Nephron progenitor cell (in vitro differentiated cells): ENCODE data around the gene CNOT10.

ENCODE experiments used
- DNase-seq: peaks from one replicate; pipeline ENCODE4 v3.0.0; 2021
- H3K27ac Mint-ChIP-seq: 2 replicates; pipeline ENCODE4 v1.8.0; 2021; ENCODE audit warnings: mild to moderate bottlenecking, moderate library complexity, mixed read lengths
- H3K27me3 Mint-ChIP-seq: 2 replicates; pipeline ENCODE4 v1.8.0; 2021; ENCODE audit warnings: mild to moderate bottlenecking, low read depth, mixed read lengths; ENCODE audit not compliant: poor library complexity
- H3K36me3 Mint-ChIP-seq: 2 replicates; pipeline ENCODE4 v1.8.0; 2021; ENCODE audit warnings: low read depth, mixed read lengths
- H3K4me1 Mint-ChIP-seq: 2 replicates; pipeline ENCODE4 v1.8.0; 2021; ENCODE audit warnings: mixed read lengths
- H3K4me3 Mint-ChIP-seq: 2 replicates; pipeline ENCODE4 v1.8.0; 2021; ENCODE audit warnings: mild to moderate bottlenecking, moderate library complexity, mixed read lengths
- H3K9me3 Mint-ChIP-seq: 2 replicates; pipeline ENCODE4 v1.8.0; 2021; ENCODE audit warnings: mild to moderate bottlenecking, moderate library complexity, mixed read lengths
- CTCF ChIP-seq: fragments of 200-600 bp; sonication (generic); IDR thresholded peaks from 2 replicates; pipeline ENCODE4 v1.5.0; 2021; ENCODE audit warnings: antibody characterized with exemption

Gene CNOT10

GRCh38 chr3:32700244-32700643, 15.3 kb downstream of the CNOT10 start:
- no peak overlapping the region for H3K4me3 Mint-ChIP-seq
- no peak overlapping the region for H3K27ac Mint-ChIP-seq
- H3K36me3 Mint-ChIP-seq, result peaks cover 30% of the 10 kb centered on the region
- peaks cover 8% of the 10 kb centered on the region for H3K9me3 Mint-ChIP-seq
- no peak for DNase-seq
- TF ChIP-seq CTCF, result no peak
- H3K4me1 Mint-ChIP-seq, result peaks cover 32% of the 10 kb centered on the region
- no peaks in the 10 kb centered on the region for H3K27me3 Mint-ChIP-seq

GRCh38 chr3:32703491-32703972, 18.5 kb downstream of the CNOT10 start:
- Mint-ChIP-seq H3K27ac (peak overlapping the region; percentile 60), H3K36me3 (peaks cover 35% of the 10 kb centered on the region), H3K9me3 (peaks cover 8% of the 10 kb centered on the region), H3K27me3 (no peaks in the 10 kb centered on the region), H3K4me3 (no peak overlapping the region), H3K4me1 (peaks cover 19% of the 10 kb centered on the region)
- DNase-seq, result no peak
- TF ChIP-seq CTCF, result no peak

- Mint-ChIP-seq H3K9me3 (peaks cover 5% of the 10 kb centered on the region), H3K27ac (no peak overlapping the region), H3K4me1 (peaks cover 13% of the 10 kb centered on the region), H3K27me3 (no peaks in the 10 kb centered on the region), H3K36me3 (peaks cover 40% of the 10 kb centered on the region), H3K4me3 (no peak overlapping the region)
- TF ChIP-seq CTCF, result no peak
- DNase-seq, result no peak
Observed at GRCh38 chr3:32705232-32705631, 20.2 kb downstream of the CNOT10 start.

- Mint-ChIP-seq H3K27me3 (no peaks in the 10 kb centered on the region), H3K9me3 (peaks cover 2% of the 10 kb centered on the region), H3K36me3 (peaks cover 43% of the 10 kb centered on the region), H3K27ac (no peak overlapping the region), H3K4me1 (peaks cover 11% of the 10 kb centered on the region), H3K4me3 (no peak overlapping the region)
- no peak for TF ChIP-seq CTCF
- no peak for DNase-seq
Observed at GRCh38 chr3:32706348-32707025, 21.5 kb downstream of the CNOT10 start.

- TF ChIP-seq CTCF, result no peak
- peaks cover 8% of the 10 kb centered on the region for H3K4me1 Mint-ChIP-seq
- H3K27ac Mint-ChIP-seq, result no peak overlapping the region
- H3K36me3 Mint-ChIP-seq, result peaks cover 43% of the 10 kb centered on the region
- no peaks in the 10 kb centered on the region for H3K27me3 Mint-ChIP-seq
- H3K9me3 Mint-ChIP-seq, result no peaks in the 10 kb centered on the region
- no peak for DNase-seq
- H3K4me3 Mint-ChIP-seq, result no peak overlapping the region
Observed at GRCh38 chr3:32707026-32707370, 22.0 kb downstream of the CNOT10 start.

GRCh38 chr3:32708672-32709283, 23.8 kb downstream of the CNOT10 start:
- Mint-ChIP-seq H3K27ac (peak overlapping the region; percentile 24), H3K36me3 (peaks cover 52% of the 10 kb centered on the region), H3K4me1 (peaks cover under 1% of the 10 kb centered on the region), H3K27me3 (no peaks in the 10 kb centered on the region), H3K4me3 (no peak overlapping the region), H3K9me3 (no peaks in the 10 kb centered on the region)
- no peak for TF ChIP-seq CTCF
- DNase-seq, result no peak
